Astrocyte (in vitro differentiated cells and primary cell): ENCODE results near the gene SYAP1.

Source experiments
- EZH2 ChIP-seq: IDR thresholded peaks from 2 replicates; pipeline ENCODE4 v1.6.1; 2012; ENCODE audit warnings: mild to moderate bottlenecking, low read length, inconsistent platforms; ENCODE audit not compliant: insufficient read depth
- TF ChIP-seq, protein P1 (sequence below): IDR thresholded peaks from 2 replicates; pipeline ENCODE4 v1.5.1; 2011; ENCODE audit warnings: low read depth, mild to moderate bottlenecking, inconsistent platforms, low read length, moderate library complexity; ENCODE audit not compliant: insufficient read depth

DNA sequence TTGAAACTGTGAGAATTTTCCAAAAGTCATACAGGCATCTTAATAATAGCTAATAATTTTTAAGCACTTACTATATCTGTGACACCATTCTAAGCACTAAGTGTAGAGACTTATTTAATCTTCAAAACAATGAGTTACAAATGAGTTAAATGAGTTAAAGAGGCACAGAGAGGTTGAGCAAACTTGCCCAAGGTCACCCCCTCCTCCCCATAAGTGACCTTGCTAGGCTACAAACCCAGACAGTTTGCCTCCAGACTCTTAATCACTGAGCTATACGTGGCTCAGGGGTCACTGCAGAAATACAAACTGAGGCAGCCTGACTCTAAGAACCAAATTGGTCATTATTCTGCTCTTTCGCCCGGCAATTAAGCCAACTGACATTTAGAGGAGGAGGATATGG, 22.5 kb upstream of the SYAP1 start:
- no peak for TF ChIP-seq EZH2
- TF ChIP-seq, protein P1, sequence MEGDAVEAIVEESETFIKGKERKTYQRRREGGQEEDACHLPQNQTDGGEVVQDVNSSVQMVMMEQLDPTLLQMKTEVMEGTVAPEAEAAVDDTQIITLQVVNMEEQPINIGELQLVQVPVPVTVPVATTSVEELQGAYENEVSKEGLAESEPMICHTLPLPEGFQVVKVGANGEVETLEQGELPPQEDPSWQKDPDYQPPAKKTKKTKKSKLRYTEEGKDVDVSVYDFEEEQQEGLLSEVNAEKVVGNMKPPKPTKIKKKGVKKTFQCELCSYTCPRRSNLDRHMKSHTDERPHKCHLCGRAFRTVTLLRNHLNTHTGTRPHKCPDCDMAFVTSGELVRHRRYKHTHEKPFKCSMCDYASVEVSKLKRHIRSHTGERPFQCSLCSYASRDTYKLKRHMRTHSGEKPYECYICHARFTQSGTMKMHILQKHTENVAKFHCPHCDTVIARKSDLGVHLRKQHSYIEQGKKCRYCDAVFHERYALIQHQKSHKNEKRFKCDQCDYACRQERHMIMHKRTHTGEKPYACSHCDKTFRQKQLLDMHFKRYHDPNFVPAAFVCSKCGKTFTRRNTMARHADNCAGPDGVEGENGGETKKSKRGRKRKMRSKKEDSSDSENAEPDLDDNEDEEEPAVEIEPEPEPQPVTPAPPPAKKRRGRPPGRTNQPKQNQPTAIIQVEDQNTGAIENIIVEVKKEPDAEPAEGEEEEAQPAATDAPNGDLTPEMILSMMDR: no peak
